GM23338 (cell line): Measurements from ENCODE around the gene ATF7IP2. TPM values are rescaled to one million over a fixed set of nuclear protein-coding genes. Genes with fewer than 3 reads are reported as not detected.

Experiments
- ATAC-seq: fragments of 200-7000 bp; cut with Tn5 transposase; 3 replicates; pipeline ENCODE4 v1.9.1; 2020
- DNase-seq: peaks from one replicate; pipeline ENCODE4 v3.0.0-alpha.2; 2015; ENCODE audit warnings: low spot score
- H2AFZ ChIP-seq: fragments of 200-600 bp; sonication (generic); 2 replicates; pipeline ENCODE4 v1.8.0; 2016; ENCODE audit warnings: antibody characterized with exemption, mild to moderate bottlenecking, moderate library complexity
- H3F3A ChIP-seq: fragments of 200-600 bp; sonication (generic); replicated peaks from 2 replicates; pipeline ENCODE4 v1.8.0; 2017; ENCODE audit warnings: antibody characterized with exemption, mixed run types, low read depth
- H3K27ac ChIP-seq: fragments of 200-600 bp; sonication (generic); 2 replicates; pipeline ENCODE4 v1.6.1; 2016; ENCODE audit warnings: low read depth
- H3K27me3 ChIP-seq: fragments of 200-600 bp; sonication (generic); 2 replicates; pipeline ENCODE4 v1.8.0; 2016; ENCODE audit warnings: mild to moderate bottlenecking, mixed run types, moderate library complexity; ENCODE audit not compliant: insufficient read depth
- H3K36me3 ChIP-seq: fragments of 200-600 bp; sonication (generic); 2 replicates; pipeline ENCODE4 v1.8.0; 2016; ENCODE audit warnings: mild to moderate bottlenecking; ENCODE audit not compliant: insufficient read depth
- H3K4me1 ChIP-seq: fragments of 200-600 bp; sonication (generic); 2 replicates; pipeline ENCODE4 v1.8.0; 2016; ENCODE audit warnings: mild to moderate bottlenecking, moderate library complexity; ENCODE audit not compliant: insufficient read depth
- H3K4me2 ChIP-seq: fragments of 200-600 bp; sonication (generic); 2 replicates; pipeline ENCODE4 v1.7.1; 2017; ENCODE audit warnings: mixed run types
- H3K4me3 ChIP-seq: fragments of 200-600 bp; sonication (generic); 2 replicates; pipeline ENCODE4 v1.6.1; 2016; ENCODE audit warnings: mixed run types
- H3K79me2 ChIP-seq: fragments of 200-600 bp; sonication (generic); replicated peaks from 2 replicates; pipeline ENCODE4 v1.8.0; 2017; ENCODE audit warnings: mild to moderate bottlenecking; ENCODE audit not compliant: insufficient read depth
- H3K9me2 ChIP-seq: fragments of 200-600 bp; sonication (generic); 2 replicates; pipeline ENCODE4 v1.8.0; 2017; ENCODE audit not compliant: insufficient read depth
- H4K20me1 ChIP-seq: fragments of 200-600 bp; sonication (generic); replicated peaks from 2 replicates; pipeline ENCODE4 v1.8.0; 2017; ENCODE audit warnings: mild to moderate bottlenecking; ENCODE audit not compliant: insufficient read depth
- H3K27ac Mint-ChIP-seq: 2 replicates; pipeline ENCODE4 v1.8.0; 2020; ENCODE audit warnings: inconsistent platforms, mild to moderate bottlenecking, moderate library complexity, mixed read lengths
- H3K27me3 Mint-ChIP-seq: 3 replicates; pipeline ENCODE4 v1.8.0; 2022; ENCODE audit warnings: low read depth, mild to moderate bottlenecking, moderate library complexity, mixed read lengths, inconsistent platforms; ENCODE audit not compliant: insufficient read depth, poor library complexity
- H3K36me3 Mint-ChIP-seq: 3 replicates; pipeline ENCODE4 v1.8.0; 2021; ENCODE audit warnings: low read depth, mild to moderate bottlenecking, inconsistent platforms, moderate library complexity, mixed read lengths
- H3K4me1 Mint-ChIP-seq: 3 replicates; pipeline ENCODE4 v1.8.0; 2020; ENCODE audit warnings: mild to moderate bottlenecking, inconsistent platforms, mixed read lengths
- H3K4me3 Mint-ChIP-seq: 3 replicates; pipeline ENCODE4 v1.8.0; 2021; ENCODE audit warnings: moderate library complexity, mild to moderate bottlenecking, inconsistent platforms, mixed read lengths
- H3K9me3 Mint-ChIP-seq: 3 replicates; pipeline ENCODE4 v1.8.0; 2020; ENCODE audit warnings: moderate library complexity, mild to moderate bottlenecking, inconsistent platforms, mixed read lengths
- CTCF ChIP-seq, 2 experiments: fragments of 200-600 bp in 1 of 2; sonication (generic) in 1 of 2; conservative IDR thresholded peaks; 2 replicates each; pipeline versions ENCODE4 v1.5.1 to v1.6.1; 2016 to 2017; ENCODE audit warnings: antibody characterized with exemption in 2 of 2, low read depth in 2 of 2, mild to moderate bottlenecking in 2 of 2, moderate library complexity in 1 of 2
- POLR2AphosphoS5 ChIP-seq: IDR thresholded peaks from 2 replicates; pipeline ENCODE4 v1.6.1; 2016; ENCODE audit warnings: antibody characterized with exemption, low read depth
- STAT1 ChIP-seq: IDR thresholded peaks from one replicate; pipeline ENCODE4 v1.6.1; 2016; ENCODE audit warnings: antibody characterized with exemption; ENCODE audit not compliant: unreplicated experiment
- ZNF114 ChIP-seq: fragments of 250-450 bp; sonication (Bioruptor Pico); IDR thresholded peaks from 2 replicates; pipeline ENCODE4 v1.5.0; 2020; ENCODE audit warnings: mild to moderate bottlenecking, moderate library complexity
- ZNF331 ChIP-seq: fragments of 250-450 bp; sonication (Bioruptor Pico); IDR thresholded peaks from 2 replicates; pipeline ENCODE4 v1.5.0; 2020; ENCODE audit warnings: low read depth, mild to moderate bottlenecking, moderate library complexity
- polyA plus RNA-seq: library from polyadenylated mRNA; unstranded; fragments of >200 nt; fragmentation: Nextera tagmentation; extraction: Ambion mirVana; gene quantifications from 2 replicates; pipeline ENCODE4 v1.2.1, GENCODE V29; 2016
- total RNA-seq: library from RNA; depleted of rRNA; stranded (reverse); fragments of >200 nt; shearing (Covaris generic); gene quantifications from 2 replicates; pipeline ENCODE4 v1.2.3, GENCODE V29; 2014
- TF ChIP-seq, protein P1 (sequence below): fragments of 250-450 bp; sonication (Bioruptor Pico); IDR thresholded peaks from 2 replicates; pipeline ENCODE4 v1.5.0; 2020; ENCODE audit warnings: mild to moderate bottlenecking, moderate library complexity

Gene ATF7IP2
- total and polyA plus RNA-seq, 2 experiments from 2014 or later: 27.9 to 55.7 TPM

GRCh38 chr16:10493276-10493675, 107.4 kb downstream of the ATF7IP2 start:
- no peak overlapping the region for H3K27ac Mint-ChIP-seq
- H3K9me3 Mint-ChIP-seq: peaks cover 28% of the 10 kb centered on the region
- Histone ChIP-seq H3K9me2 (0 out of 2 replicates have a peak, but pooled peaks cover 4% of the 10 kb centered on the region), H3K79me2 (no peaks in the 10 kb centered on the region), H3F3A (0 out of 2 replicates have a peak, but pooled peaks cover 2% of the 10 kb centered on the region), H4K20me1 (no peaks in the 10 kb centered on the region), H2AFZ (no peak overlapping the region), H3K36me3 (no peaks in the 10 kb centered on the region; the same call in 1 of the 2 replicates), H3K4me1 (peaks cover 4% of the 10 kb centered on the region; the same call in 1 of the 2 replicates), H3K4me2 (no peak overlapping the region), H3K27ac (no peak overlapping the region), H3K4me3 (no peak overlapping the region), H3K27me3 (no peaks in the 10 kb centered on the region)
- no peaks in the 10 kb centered on the region; the same call in 2 of the 3 replicates for H3K4me1 Mint-ChIP-seq
- DNase-seq (no peak), ATAC-seq (no peak)
- TF ChIP-seq ZNF331: no peak
- no peak for TF ChIP-seq POLR2AphosphoS5
- TF ChIP-seq STAT1: no peak
- no peak for TF ChIP-seq CTCF (conservative IDR thresholded peaks at IDR 0.05; ENCODE audit: low read depth in 2 of 2)
- H3K27me3 Mint-ChIP-seq: peaks cover 5% of the 10 kb centered on the region
- H3K4me3 Mint-ChIP-seq: no peak overlapping the region
- H3K36me3 Mint-ChIP-seq: peaks cover 16% of the 10 kb centered on the region; the same call in 2 of the 3 replicates

GRCh38 chr16:10494343-10495030, 108.6 kb downstream of the ATF7IP2 start:
- Mint-ChIP-seq H3K27ac (no peak overlapping the region), H3K27me3 (peaks cover 5% of the 10 kb centered on the region), H3K9me3 (peaks cover 28% of the 10 kb centered on the region), H3K4me3 (no peak overlapping the region), H3K4me1 (no peaks in the 10 kb centered on the region; the same call in 2 of the 3 replicates), H3K36me3 (peaks cover 16% of the 10 kb centered on the region; the same call in 2 of the 3 replicates)
- Histone ChIP-seq H3K27me3 (no peaks in the 10 kb centered on the region), H4K20me1 (no peaks in the 10 kb centered on the region), H3K4me3 (no peak overlapping the region), H3K79me2 (no peaks in the 10 kb centered on the region), H3K27ac (no peak overlapping the region), H3K4me1 (peaks cover 3% of the 10 kb centered on the region; the same call in 1 of the 2 replicates), H3K4me2 (no peak overlapping the region), H3K9me2 (0 out of 2 replicates have a peak, but pooled peaks cover 4% of the 10 kb centered on the region), H2AFZ (no peak overlapping the region), H3F3A (0 out of 2 replicates have a peak, but pooled peaks cover 2% of the 10 kb centered on the region), H3K36me3 (no peaks in the 10 kb centered on the region; the same call in 1 of the 2 replicates)
- DNase-seq: no peak
- no peak for TF ChIP-seq ZNF114
- TF ChIP-seq, protein P1, sequence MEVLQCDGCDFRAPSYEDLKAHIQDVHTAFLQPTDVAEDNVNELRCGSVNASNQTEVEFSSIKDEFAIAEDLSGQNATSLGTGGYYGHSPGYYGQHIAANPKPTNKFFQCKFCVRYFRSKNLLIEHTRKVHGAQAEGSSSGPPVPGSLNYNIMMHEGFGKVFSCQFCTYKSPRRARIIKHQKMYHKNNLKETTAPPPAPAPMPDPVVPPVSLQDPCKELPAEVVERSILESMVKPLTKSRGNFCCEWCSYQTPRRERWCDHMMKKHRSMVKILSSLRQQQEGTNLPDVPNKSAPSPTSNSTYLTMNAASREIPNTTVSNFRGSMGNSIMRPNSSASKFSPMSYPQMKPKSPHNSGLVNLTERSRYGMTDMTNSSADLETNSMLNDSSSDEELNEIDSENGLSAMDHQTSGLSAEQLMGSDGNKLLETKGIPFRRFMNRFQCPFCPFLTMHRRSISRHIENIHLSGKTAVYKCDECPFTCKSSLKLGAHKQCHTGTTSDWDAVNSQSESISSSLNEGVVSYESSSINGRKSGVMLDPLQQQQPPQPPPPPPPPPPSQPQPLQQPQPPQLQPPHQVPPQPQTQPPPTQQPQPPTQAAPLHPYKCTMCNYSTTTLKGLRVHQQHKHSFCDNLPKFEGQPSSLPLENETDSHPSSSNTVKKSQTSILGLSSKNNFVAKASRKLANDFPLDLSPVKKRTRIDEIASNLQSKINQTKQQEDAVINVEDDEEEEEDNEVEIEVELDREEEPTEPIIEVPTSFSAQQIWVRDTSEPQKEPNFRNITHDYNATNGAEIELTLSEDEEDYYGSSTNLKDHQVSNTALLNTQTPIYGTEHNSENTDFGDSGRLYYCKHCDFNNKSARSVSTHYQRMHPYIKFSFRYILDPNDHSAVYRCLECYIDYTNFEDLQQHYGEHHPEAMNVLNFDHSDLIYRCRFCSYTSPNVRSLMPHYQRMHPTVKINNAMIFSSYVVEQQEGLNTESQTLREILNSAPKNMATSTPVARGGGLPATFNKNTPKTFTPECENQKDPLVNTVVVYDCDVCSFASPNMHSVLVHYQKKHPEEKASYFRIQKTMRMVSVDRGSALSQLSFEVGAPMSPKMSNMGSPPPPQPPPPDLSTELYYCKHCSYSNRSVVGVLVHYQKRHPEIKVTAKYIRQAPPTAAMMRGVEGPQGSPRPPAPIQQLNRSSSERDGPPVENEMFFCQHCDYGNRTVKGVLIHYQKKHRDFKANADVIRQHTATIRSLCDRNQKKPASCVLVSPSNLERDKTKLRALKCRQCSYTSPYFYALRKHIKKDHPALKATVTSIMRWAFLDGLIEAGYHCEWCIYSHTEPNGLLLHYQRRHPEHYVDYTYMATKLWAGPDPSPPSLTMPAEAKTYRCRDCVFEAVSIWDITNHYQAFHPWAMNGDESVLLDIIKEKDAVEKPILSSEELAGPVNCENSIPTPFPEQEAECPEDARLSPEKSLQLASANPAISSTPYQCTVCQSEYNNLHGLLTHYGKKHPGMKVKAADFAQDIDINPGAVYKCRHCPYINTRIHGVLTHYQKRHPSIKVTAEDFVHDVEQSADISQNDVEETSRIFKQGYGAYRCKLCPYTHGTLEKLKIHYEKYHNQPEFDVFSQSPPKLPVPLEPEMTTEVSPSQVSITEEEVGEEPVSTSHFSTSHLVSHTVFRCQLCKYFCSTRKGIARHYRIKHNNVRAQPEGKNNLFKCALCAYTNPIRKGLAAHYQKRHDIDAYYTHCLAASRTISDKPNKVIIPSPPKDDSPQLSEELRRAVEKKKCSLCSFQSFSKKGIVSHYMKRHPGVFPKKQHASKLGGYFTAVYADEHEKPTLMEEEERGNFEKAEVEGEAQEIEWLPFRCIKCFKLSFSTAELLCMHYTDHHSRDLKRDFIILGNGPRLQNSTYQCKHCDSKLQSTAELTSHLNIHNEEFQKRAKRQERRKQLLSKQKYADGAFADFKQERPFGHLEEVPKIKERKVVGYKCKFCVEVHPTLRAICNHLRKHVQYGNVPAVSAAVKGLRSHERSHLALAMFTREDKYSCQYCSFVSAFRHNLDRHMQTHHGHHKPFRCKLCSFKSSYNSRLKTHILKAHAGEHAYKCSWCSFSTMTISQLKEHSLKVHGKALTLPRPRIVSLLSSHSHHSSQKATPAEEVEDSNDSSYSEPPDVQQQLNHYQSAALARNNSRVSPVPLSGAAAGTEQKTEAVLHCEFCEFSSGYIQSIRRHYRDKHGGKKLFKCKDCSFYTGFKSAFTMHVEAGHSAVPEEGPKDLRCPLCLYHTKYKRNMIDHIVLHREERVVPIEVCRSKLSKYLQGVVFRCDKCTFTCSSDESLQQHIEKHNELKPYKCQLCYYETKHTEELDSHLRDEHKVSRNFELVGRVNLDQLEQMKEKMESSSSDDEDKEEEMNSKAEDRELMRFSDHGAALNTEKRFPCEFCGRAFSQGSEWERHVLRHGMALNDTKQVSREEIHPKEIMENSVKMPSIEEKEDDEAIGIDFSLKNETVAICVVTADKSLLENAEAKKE (CRISPR knock-in tag): no peak
- ATAC-seq: no peak
